Coronary artery (tissue), 2 donors: ENCODE results near the gene MICAL3.

Experiments
- DNase-seq: peaks from one replicate; pipeline ENCODE4 v3.0.0-alpha.2; 2017; ENCODE audit warnings: low spot score
- H3K27ac ChIP-seq, 2 donors: fragments of 200-600 bp; sonication (generic); one replicate each; pipeline ENCODE4 v1.5.1; 2016 to 2019
- H3K4me3 ChIP-seq: fragments of 200-600 bp; sonication (generic); 2 replicates; pipeline ENCODE4 v1.5.1; 2016; ENCODE audit warnings: mild to moderate bottlenecking, moderate library complexity
- CTCF ChIP-seq: fragments of 200-600 bp; sonication (generic); IDR thresholded peaks from one replicate; pipeline ENCODE4 v1.5.1; 2019; ENCODE audit warnings: antibody characterized with exemption

The MICAL3 gene

DNA sequence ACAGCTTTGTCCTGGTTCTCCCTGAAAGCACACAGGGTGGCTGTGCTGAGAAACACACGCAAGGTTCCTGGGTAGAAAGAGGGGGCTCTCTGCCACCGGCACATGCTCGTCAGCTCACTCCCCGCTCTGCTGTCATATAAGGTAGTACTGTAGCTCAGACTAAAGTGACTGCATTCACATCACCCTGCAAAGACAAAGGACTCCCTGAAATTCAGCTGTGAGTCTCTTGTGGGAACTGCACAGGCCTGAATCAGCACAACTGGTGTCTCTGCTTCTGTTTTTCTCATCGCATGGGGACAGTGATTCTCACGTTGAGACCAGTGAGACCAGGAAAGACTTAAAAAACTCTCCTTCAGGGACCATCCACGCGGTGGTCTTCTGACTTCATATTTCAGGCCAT, 126.0 kb downstream of the MICAL3 start:
- Histone ChIP-seq H3K4me3 (no peak overlapping the region), H3K27ac (no peak overlapping the region)
- TF ChIP-seq CTCF, result no peak
- DNase-seq, result no peak

GRCh38 chr22:17897858-17898257, 126.5 kb downstream of the MICAL3 start:
- H3K4me3 ChIP-seq, result no peak overlapping the region
- DNase-seq, result no peak
- H3K27ac ChIP-seq, result no peak overlapping the region
- TF ChIP-seq CTCF, result no peak

DNA sequence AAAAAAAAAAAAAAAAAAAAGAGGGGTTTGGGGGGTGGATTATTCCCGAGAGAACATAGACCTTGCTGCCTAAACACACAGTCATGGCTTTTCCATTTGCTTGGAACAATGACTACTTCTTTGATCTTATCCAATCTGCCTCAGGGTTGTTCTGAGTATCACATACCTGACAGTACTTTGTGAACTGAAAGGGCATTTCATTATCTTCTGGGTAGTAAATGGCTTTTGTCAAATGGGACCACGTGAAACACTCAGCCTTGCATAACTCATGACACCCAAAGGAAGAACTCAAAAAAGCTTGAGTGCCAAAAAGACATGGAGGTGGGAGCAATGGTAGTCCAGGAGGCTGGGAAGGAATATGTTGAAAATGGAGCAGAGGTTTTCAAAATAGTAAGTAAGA, 126.9 kb downstream of the MICAL3 start:
- no peak overlapping the region for H3K27ac ChIP-seq
- no peak for TF ChIP-seq CTCF
- H3K4me3 ChIP-seq, result no peak overlapping the region
- DNase-seq, result no peak

- no peak overlapping the region for H3K27ac ChIP-seq
- H3K4me3 ChIP-seq, result no peak overlapping the region
- TF ChIP-seq CTCF, result no peak
- DNase-seq, result no peak
These were observed 127.8 kb downstream of the MICAL3 start for GRCh38 chr22:17896586-17896985.

GRCh38 chr22:17893900-17894535, 130.3 kb downstream of the MICAL3 start:
- Histone ChIP-seq H3K27ac (no peak overlapping the region), H3K4me3 (no peak overlapping the region)
- TF ChIP-seq CTCF, result no peak
- DNase-seq, result no peak

DNA sequence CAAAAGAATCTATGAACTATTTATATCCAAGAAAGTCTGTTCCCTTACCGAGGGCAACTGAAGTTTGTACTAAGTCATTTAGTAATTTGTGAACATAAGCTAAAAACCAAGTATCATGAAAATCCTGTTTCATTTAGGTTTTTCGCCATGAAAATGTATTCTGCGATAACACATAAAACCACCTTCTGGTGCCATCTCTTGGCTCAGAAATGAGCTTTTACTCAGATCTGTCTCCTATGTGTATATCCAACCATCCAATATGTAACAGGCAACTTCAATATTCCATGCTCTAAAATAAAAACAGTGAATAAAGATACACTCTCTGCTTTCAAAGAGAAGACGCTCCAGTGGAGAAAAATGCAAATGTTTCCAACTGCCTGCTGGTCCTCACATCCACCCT, 132.0 kb downstream of the MICAL3 start:
- H3K27ac ChIP-seq, result peak overlapping the region in 1 of 2 donors; percentile 35

More for the DNA sequence above, 132.0 kb downstream of the MICAL3 start:
- DNase-seq, result no peak
- no peak overlapping the region for H3K4me3 ChIP-seq
- no peak for TF ChIP-seq CTCF
